ENCODE data around the gene FBLN1. TPM values are rescaled to one million over a fixed set of nuclear protein-coding genes. Genes with fewer than 3 reads are reported as not detected.

Gene FBLN1
- total RNA-seq, 1 donor from 2014 or later = not detected

- POLR2A ChIA-PET = no interaction called here
- no peak for ATAC-seq (ENCODE audit: low read depth)
- intact Hi-C loops (cut with micrococcal nuclease) = no loop called here
- Mint-ChIP-seq H3K36me3 (ENCODE audit: low read depth) (no peaks in the 10 kb centered on the region), H3K27ac (no peak overlapping the region), H3K9me3 (peaks cover 7% of the 10 kb centered on the region), H3K4me1 (no peaks in the 10 kb centered on the region), H3K27me3 (peaks cover 20% of the 10 kb centered on the region), H3K4me3 (no peak overlapping the region)
- no peak for DNase-seq
- no peak for TF ChIP-seq CTCF (IDR thresholded peaks at IDR 0.05)
- CTCF ChIA-PET = no interaction called here
Observed at GRCh38 chr22:45482169-45482568, 20.5 kb upstream of the FBLN1 start.

GRCh38 chr22:45483319-45483718, 19.4 kb upstream of the FBLN1 start:
- ATAC-seq (ENCODE audit: low read depth) = no peak
- H3K36me3 Mint-ChIP-seq (ENCODE audit: low read depth) = no peaks in the 10 kb centered on the region
- ChIA-PET CTCF (no interaction called here), POLR2A (no interaction called here)
- no peaks in the 10 kb centered on the region for H3K4me1 Mint-ChIP-seq
- TF ChIP-seq CTCF (IDR thresholded peaks at IDR 0.05) = no peak
- intact Hi-C loops (cut with micrococcal nuclease) = no loop called here
- peaks cover 20% of the 10 kb centered on the region for H3K27me3 Mint-ChIP-seq
- no peak overlapping the region for H3K27ac Mint-ChIP-seq
- DNase-seq = no peak
- peaks cover 7% of the 10 kb centered on the region for H3K9me3 Mint-ChIP-seq
- H3K4me3 Mint-ChIP-seq = no peak overlapping the region

GRCh38 chr22:45483918-45484499, 18.7 kb upstream of the FBLN1 start:
- Mint-ChIP-seq H3K9me3 (peaks cover 7% of the 10 kb centered on the region), H3K4me1 (no peaks in the 10 kb centered on the region), H3K4me3 (no peak overlapping the region), H3K36me3 (ENCODE audit: low read depth) (no peaks in the 10 kb centered on the region), H3K27ac (no peak overlapping the region), H3K27me3 (peaks cover 18% of the 10 kb centered on the region)
- ChIA-PET POLR2A (no interaction called here), CTCF (no interaction called here)
- DNase-seq = no peak
- intact Hi-C loops (cut with micrococcal nuclease) = no loop called here
- ATAC-seq (ENCODE audit: low read depth) = no peak
- no peak for TF ChIP-seq CTCF (IDR thresholded peaks at IDR 0.05)

GRCh38 chr22:45484742-45485141, 17.9 kb upstream of the FBLN1 start:
- DNase-seq = no peak
- CTCF ChIA-PET = no interaction called here
- POLR2A ChIA-PET = no interaction called here
- Mint-ChIP-seq H3K4me3 (no peak overlapping the region), H3K27ac (no peak overlapping the region), H3K27me3 (peaks cover 18% of the 10 kb centered on the region), H3K9me3 (peaks cover 7% of the 10 kb centered on the region), H3K4me1 (no peaks in the 10 kb centered on the region), H3K36me3 (ENCODE audit: low read depth) (no peaks in the 10 kb centered on the region)
- TF ChIP-seq CTCF (IDR thresholded peaks at IDR 0.05) = no peak
- intact Hi-C loops (cut with micrococcal nuclease) = no loop called here
- ATAC-seq (ENCODE audit: low read depth) = no peak

GRCh38 chr22:45485261-45485660, 17.4 kb upstream of the FBLN1 start:
- ATAC-seq (ENCODE audit: low read depth) (no peak), DNase-seq (no peak)
- Mint-ChIP-seq H3K9me3 (peaks cover 7% of the 10 kb centered on the region), H3K27ac (no peak overlapping the region), H3K27me3 (peaks cover 18% of the 10 kb centered on the region), H3K4me1 (no peaks in the 10 kb centered on the region), H3K4me3 (no peak overlapping the region), H3K36me3 (ENCODE audit: low read depth) (no peaks in the 10 kb centered on the region)
- ChIA-PET POLR2A (no interaction called here), CTCF (no interaction called here)
- intact Hi-C loops (cut with micrococcal nuclease) = no loop called here
- no peak for TF ChIP-seq CTCF (IDR thresholded peaks at IDR 0.05)

Data from activated B cell treated with CpG ODN at 0.5 μM for 24 hours (primary cell).